H1 (cell line): Measurements from ENCODE around the gene SGO2. TPM values are rescaled to one million over a fixed set of nuclear protein-coding genes. Genes with fewer than 3 reads are reported as not detected.

Experiments used
- BACH1 ChIP-seq: IDR thresholded peaks from 2 replicates; pipeline ENCODE4 v1.6.1; 2012; ENCODE audit warnings: low read length, improper control_type of control experiment
- CBX8 ChIP-seq: fragments of 300-800, 300-1000 bp; sonication (generic); IDR thresholded peaks from 2 replicates; pipeline ENCODE4 v1.7.1; 2016; ENCODE audit warnings: low read depth, low read length, borderline replicate concordance
- CEBPB ChIP-seq: IDR thresholded peaks from 2 replicates; pipeline ENCODE4 v1.6.1; 2012; ENCODE audit warnings: low read depth, low read length
- CTBP2 ChIP-seq: IDR thresholded peaks from 2 replicates; pipeline ENCODE4 v1.7.0; 2011; ENCODE audit warnings: borderline replicate concordance, mild to moderate bottlenecking, moderate library complexity, mixed read lengths, low read length; ENCODE audit not compliant: insufficient read depth, insufficient read length
- E2F6 ChIP-seq: IDR thresholded peaks from 2 replicates; pipeline ENCODE4 v1.6.1; 2012; ENCODE audit warnings: inconsistent platforms
- GTF2F1 ChIP-seq: IDR thresholded peaks from 2 replicates; pipeline ENCODE4 v1.6.1; 2012; ENCODE audit warnings: low read depth, low read length, improper control_type of control experiment, borderline replicate concordance
- KDM5A ChIP-seq: fragments of 200-600 bp; IDR thresholded peaks from 2 replicates; pipeline ENCODE4 v1.7.1; 2012; ENCODE audit warnings: mild to moderate bottlenecking, low read length, inconsistent platforms, mixed read lengths
- SIN3A ChIP-seq, 2 experiments: IDR thresholded peaks in 1 of 2; conservative IDR thresholded peaks in 1 of 2; 2 replicates each; pipeline ENCODE4 v1.6.1; 2011 to 2012; ENCODE audit warnings: low read length in 2 of 2, improper control_type of control experiment in 1 of 2, low read depth in 1 of 2, mild to moderate bottlenecking in 1 of 2
- ZNF274 ChIP-seq: IDR thresholded peaks from 2 replicates; pipeline ENCODE4 v1.7.0; 2012; ENCODE audit warnings: low read length, borderline replicate concordance; ENCODE audit errors: extremely low read depth
- polyA plus RNA-seq, 7 experiments: library from polyadenylated mRNA; depleted of rRNA in 3 of 7; stranded (reverse) in 5 of 7; unstranded in 2 of 7; fragments of >200 nt in 5 of 7; fragments of 200-250 nt in 2 of 7; gene quantifications; 1 replicate in 5 of 7; 2 replicates in 1 of 7; 4 replicates in 1 of 7; pipeline versions ENCODE4 v1.2.1 to v1.2.3, GENCODE V29; 2011 to 2013; ENCODE audit warnings: missing spikeins in 2 of 7, mixed read lengths in 2 of 7
- total RNA-seq: library from RNA; stranded (reverse); fragmentation: NEBNext Ultra II Directional; extraction: Animal tissue kit (Norgen Biotek cat#: 25700); gene quantifications from 2 replicates; pipeline ENCODE4 v1.2.1, GENCODE V29; 2021
- TF ChIP-seq, protein P1 (sequence below): fragments of 300-600 bp; sonication (generic); IDR thresholded peaks from 2 replicates; pipeline ENCODE4 v1.7.1; 2012; ENCODE audit warnings: low read length, moderate library complexity, mild to moderate bottlenecking, inconsistent platforms; ENCODE audit not compliant: insufficient replicate concordance
- TF ChIP-seq, protein P2 (sequence below): IDR thresholded peaks from 2 replicates; pipeline ENCODE4 v1.6.1; 2012; ENCODE audit warnings: inconsistent platforms

Gene SGO2
- total and polyA plus RNA-seq, 2 of the 8 experiments (the other 6 are each of a cell fraction or from before 2014, with no cell fraction given): 2.4 to 33.2 TPM

DNA sequence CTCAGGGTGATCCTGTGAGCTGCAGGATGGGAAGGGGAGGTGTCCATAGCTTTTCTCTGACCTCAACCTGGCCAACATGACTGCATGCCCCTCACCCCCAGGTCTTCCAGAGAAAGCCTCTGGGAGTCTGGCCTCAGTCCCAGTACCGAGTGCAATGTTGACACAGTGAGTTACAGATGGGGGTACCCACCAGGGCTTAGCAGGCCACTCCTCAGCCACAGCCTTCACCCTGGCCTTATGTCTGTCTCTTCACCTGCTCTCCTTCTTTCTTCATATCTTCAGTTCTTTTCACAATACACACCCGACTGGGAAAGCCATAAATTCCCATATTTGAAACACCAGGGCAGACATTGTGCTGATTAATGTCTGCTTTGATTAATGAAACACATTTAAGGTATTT, 93.3 kb downstream of the SGO2 start (continued):
- TF ChIP-seq, protein P1, sequence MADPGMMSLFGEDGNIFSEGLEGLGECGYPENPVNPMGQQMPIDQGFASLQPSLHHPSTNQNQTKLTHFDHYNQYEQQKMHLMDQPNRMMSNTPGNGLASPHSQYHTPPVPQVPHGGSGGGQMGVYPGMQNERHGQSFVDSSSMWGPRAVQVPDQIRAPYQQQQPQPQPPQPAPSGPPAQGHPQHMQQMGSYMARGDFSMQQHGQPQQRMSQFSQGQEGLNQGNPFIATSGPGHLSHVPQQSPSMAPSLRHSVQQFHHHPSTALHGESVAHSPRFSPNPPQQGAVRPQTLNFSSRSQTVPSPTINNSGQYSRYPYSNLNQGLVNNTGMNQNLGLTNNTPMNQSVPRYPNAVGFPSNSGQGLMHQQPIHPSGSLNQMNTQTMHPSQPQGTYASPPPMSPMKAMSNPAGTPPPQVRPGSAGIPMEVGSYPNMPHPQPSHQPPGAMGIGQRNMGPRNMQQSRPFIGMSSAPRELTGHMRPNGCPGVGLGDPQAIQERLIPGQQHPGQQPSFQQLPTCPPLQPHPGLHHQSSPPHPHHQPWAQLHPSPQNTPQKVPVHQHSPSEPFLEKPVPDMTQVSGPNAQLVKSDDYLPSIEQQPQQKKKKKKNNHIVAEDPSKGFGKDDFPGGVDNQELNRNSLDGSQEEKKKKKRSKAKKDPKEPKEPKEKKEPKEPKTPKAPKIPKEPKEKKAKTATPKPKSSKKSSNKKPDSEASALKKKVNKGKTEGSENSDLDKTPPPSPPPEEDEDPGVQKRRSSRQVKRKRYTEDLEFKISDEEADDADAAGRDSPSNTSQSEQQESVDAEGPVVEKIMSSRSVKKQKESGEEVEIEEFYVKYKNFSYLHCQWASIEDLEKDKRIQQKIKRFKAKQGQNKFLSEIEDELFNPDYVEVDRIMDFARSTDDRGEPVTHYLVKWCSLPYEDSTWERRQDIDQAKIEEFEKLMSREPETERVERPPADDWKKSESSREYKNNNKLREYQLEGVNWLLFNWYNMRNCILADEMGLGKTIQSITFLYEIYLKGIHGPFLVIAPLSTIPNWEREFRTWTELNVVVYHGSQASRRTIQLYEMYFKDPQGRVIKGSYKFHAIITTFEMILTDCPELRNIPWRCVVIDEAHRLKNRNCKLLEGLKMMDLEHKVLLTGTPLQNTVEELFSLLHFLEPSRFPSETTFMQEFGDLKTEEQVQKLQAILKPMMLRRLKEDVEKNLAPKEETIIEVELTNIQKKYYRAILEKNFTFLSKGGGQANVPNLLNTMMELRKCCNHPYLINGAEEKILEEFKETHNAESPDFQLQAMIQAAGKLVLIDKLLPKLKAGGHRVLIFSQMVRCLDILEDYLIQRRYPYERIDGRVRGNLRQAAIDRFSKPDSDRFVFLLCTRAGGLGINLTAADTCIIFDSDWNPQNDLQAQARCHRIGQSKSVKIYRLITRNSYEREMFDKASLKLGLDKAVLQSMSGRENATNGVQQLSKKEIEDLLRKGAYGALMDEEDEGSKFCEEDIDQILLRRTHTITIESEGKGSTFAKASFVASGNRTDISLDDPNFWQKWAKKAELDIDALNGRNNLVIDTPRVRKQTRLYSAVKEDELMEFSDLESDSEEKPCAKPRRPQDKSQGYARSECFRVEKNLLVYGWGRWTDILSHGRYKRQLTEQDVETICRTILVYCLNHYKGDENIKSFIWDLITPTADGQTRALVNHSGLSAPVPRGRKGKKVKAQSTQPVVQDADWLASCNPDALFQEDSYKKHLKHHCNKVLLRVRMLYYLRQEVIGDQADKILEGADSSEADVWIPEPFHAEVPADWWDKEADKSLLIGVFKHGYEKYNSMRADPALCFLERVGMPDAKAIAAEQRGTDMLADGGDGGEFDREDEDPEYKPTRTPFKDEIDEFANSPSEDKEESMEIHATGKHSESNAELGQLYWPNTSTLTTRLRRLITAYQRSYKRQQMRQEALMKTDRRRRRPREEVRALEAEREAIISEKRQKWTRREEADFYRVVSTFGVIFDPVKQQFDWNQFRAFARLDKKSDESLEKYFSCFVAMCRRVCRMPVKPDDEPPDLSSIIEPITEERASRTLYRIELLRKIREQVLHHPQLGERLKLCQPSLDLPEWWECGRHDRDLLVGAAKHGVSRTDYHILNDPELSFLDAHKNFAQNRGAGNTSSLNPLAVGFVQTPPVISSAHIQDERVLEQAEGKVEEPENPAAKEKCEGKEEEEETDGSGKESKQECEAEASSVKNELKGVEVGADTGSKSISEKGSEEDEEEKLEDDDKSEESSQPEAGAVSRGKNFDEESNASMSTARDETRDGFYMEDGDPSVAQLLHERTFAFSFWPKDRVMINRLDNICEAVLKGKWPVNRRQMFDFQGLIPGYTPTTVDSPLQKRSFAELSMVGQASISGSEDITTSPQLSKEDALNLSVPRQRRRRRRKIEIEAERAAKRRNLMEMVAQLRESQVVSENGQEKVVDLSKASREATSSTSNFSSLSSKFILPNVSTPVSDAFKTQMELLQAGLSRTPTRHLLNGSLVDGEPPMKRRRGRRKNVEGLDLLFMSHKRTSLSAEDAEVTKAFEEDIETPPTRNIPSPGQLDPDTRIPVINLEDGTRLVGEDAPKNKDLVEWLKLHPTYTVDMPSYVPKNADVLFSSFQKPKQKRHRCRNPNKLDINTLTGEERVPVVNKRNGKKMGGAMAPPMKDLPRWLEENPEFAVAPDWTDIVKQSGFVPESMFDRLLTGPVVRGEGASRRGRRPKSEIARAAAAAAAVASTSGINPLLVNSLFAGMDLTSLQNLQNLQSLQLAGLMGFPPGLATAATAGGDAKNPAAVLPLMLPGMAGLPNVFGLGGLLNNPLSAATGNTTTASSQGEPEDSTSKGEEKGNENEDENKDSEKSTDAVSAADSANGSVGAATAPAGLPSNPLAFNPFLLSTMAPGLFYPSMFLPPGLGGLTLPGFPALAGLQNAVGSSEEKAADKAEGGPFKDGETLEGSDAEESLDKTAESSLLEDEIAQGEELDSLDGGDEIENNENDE: no peak
- no peak for TF ChIP-seq KDM5A
- no peak for TF ChIP-seq E2F6
- TF ChIP-seq CTBP2: no peak
- TF ChIP-seq ZNF274: no peak
- TF ChIP-seq SIN3A (conservative IDR thresholded peaks at IDR 0.05 in 1 of 2, IDR thresholded peaks at IDR 0.05 in 1 of 2; ENCODE audit: low read depth in 1 of 2, low read length in 2 of 2): no peak
- TF ChIP-seq, protein P2, sequence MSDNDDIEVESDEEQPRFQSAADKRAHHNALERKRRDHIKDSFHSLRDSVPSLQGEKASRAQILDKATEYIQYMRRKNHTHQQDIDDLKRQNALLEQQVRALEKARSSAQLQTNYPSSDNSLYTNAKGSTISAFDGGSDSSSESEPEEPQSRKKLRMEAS: no peak
- TF ChIP-seq BACH1: no peak
- no peak for TF ChIP-seq CEBPB
- no peak for TF ChIP-seq CBX8
- TF ChIP-seq GTF2F1: no peak
